Activated T-helper 17 cell treated with anti-CD3 and anti-CD28 coated beads, Interleukin-2, amount 50 U/mL, for 72 hours (primary cell): Measurements from ENCODE around the gene HPCAL1. TPM values are rescaled to one million over a fixed set of nuclear protein-coding genes. Genes with fewer than 3 reads are reported as not detected.

Source experiments
- ATAC-seq: fragments of 150-1000 bp; cut with Tn5 transposase; replicated peaks from 2 replicates; pipeline ENCODE4 v1.10.0; 2021; ENCODE audit warnings: mild to moderate bottlenecking, moderate library complexity
- H3K27ac Mint-ChIP-seq: one replicate; pipeline ENCODE4 v1.8.0; 2022; ENCODE audit warnings: mixed read lengths
- H3K27me3 Mint-ChIP-seq: one replicate; pipeline ENCODE4 v1.8.0; 2022; ENCODE audit warnings: mixed read lengths
- H3K36me3 Mint-ChIP-seq: one replicate; pipeline ENCODE4 v1.8.0; 2022; ENCODE audit warnings: low read depth, mild to moderate bottlenecking, mixed read lengths
- H3K4me1 Mint-ChIP-seq: one replicate; pipeline ENCODE4 v1.8.0; 2022; ENCODE audit warnings: mixed read lengths
- H3K4me3 Mint-ChIP-seq: one replicate; pipeline ENCODE4 v1.8.0; 2022; ENCODE audit warnings: mild to moderate bottlenecking, mixed read lengths
- H3K9me3 Mint-ChIP-seq: one replicate; pipeline ENCODE4 v1.8.0; 2022; ENCODE audit warnings: mixed read lengths
- total RNA-seq, 2 donors: library from RNA; stranded (reverse); gene quantifications; one replicate each; pipeline ENCODE4 v1.2.3, GENCODE V29; 2022

The HPCAL1 gene
- total RNA-seq, 2 donors from 2014 or later = 57.9 to 139 TPM

DNA sequence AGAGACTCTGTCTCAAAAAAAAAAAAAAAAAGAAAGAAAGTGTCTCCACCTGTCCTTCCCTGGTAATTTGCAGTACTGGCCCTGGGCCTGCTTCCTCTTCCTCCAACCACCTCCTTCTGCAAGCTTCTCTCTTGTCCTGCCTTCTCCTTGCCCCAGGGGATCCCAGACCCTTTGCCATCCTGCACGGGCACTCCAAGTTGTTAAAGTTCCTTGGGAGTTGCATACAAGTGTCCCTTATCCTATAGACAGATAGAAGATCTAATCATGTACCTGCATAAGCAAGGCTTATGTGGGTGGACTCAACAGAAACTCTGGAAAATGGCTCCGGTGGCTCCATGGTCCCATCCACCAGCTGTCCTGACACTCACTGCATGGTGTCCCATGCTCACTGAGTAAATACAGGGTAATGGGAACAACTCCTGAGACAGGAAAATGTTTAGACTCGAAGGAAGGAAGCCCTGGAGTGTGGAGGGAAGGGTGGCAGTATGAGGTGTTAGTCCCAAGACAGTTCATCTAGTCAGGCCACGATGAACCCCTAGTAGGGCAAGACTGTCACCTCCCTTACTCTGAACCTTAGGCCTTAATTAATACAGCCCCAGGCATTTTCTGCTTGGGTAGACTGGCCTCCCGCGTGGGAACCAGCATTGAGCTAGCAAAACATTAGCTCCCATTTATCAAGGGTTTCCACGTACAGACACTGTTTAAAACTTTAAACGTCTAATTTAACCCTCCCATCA is 128.3 kb downstream of the HPCAL1 start:
- Mint-ChIP-seq H3K27me3 (peaks cover 6% of the 10 kb centered on the region), H3K27ac (no peak overlapping the region), H3K4me1 (peaks cover 7% of the 10 kb centered on the region), H3K9me3 (no peaks in the 10 kb centered on the region), H3K36me3 (peaks cover 18% of the 10 kb centered on the region), H3K4me3 (peak overlapping the region; percentile 31)
- ATAC-seq = no peak

- Mint-ChIP-seq H3K36me3 (peaks cover 11% of the 10 kb centered on the region), H3K4me3 (peak overlapping the region; percentile 31), H3K4me1 (peaks cover 7% of the 10 kb centered on the region), H3K27ac (peak overlapping the region; percentile 22), H3K9me3 (no peaks in the 10 kb centered on the region), H3K27me3 (peaks cover 6% of the 10 kb centered on the region)
- no peak for ATAC-seq
Observed at GRCh38 chr2:10431797-10432196, 129.1 kb downstream of the HPCAL1 start.

DNA sequence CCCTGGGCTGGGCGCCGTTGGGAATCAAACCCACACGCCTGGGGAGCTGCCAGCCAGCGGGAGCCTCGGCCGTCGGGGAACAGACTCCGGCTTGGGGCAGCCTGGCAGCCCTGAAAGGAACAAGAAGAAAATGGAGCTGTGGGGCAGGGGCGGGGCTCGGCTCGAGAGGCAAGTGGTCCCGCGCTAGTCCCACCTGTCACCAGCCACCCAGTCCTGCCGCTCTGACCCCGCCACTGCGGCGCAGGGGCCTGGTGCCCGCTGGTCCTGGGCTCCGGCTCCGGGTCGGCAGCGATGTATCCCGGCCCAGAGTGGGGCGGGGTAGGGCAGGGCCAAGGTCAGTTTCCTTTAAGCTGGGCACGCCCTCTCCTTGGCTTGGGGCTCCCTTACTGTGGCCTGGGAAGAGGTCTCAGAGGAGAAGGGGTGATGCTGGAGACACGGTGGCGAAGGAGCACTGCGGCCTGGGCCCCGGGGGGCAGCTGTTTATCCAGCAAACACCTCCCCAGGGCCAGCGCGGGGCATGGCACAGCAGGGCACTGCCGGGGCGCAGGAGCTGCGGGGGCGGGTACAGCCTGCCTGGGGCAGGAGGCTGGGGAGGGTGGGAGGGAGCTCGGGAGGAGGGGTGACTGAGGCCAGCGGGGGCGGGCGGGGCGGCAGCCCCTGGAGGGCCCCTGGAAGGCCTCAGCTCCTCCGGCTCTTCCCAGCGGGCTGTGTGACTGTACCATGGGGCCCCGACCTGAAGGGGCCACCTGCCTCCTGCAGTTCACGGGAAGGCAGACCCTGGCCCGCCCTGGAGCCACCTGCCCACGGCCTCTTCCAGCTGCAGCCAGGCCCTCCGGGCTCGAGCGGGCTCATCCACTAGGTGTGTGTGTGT is 129.8 kb downstream of the HPCAL1 start:
- Mint-ChIP-seq H3K27me3 (peaks cover 6% of the 10 kb centered on the region), H3K4me3 (peak overlapping the region; percentile 31), H3K4me1 (peaks cover 7% of the 10 kb centered on the region), H3K9me3 (no peaks in the 10 kb centered on the region), H3K36me3 (peaks cover 4% of the 10 kb centered on the region), H3K27ac (peak overlapping the region; percentile 22)
- ATAC-seq = peak; percentile 77

DNA sequence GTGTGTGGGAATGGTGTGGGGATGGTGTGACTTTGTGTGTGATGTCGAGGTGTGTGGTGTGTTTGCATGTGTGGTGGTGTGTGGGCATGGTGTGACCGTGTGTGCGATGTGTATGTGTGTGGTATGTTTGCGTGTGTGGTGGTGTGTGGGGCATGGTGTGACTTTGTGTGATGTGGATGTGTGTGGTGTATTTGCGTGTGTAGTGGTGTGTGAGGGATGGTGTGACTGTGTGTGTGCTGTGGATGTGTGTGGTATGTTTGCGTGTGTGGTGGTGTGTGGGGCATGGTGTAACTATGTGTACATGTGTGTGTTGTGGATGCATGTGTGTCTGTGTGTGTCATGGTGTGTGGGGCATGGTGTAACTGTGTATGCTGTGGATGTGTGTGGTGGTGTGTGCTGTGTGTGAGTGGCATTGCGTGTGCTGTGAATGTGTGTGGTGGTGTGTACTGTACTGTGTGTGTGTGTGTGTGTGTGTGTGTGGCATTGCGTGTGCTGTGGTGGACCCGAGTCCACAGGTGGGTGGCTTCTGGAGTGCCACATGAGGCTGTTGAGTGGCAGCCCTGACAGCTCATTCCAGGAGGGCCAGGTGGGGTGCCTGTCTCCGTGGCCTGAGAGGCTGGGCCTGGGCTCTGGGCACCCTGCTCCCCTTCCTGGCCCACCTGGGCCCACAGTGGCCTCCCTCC is 130.7 kb downstream of the HPCAL1 start:
- Mint-ChIP-seq H3K4me1 (peaks cover 7% of the 10 kb centered on the region), H3K27me3 (peaks cover 6% of the 10 kb centered on the region), H3K9me3 (no peaks in the 10 kb centered on the region), H3K27ac (peak overlapping the region; percentile 2), H3K36me3 (peaks cover 2% of the 10 kb centered on the region), H3K4me3 (peak overlapping the region; percentile 31)
- ATAC-seq = no peak

GRCh38 chr2:10433947-10434885 is 131.5 kb downstream of the HPCAL1 start:
- no peaks in the 10 kb centered on the region for H3K9me3 Mint-ChIP-seq
- H3K4me1 Mint-ChIP-seq = peaks cover 7% of the 10 kb centered on the region
- H3K27ac Mint-ChIP-seq = no peak overlapping the region
- no peak for ATAC-seq
- peaks cover 6% of the 10 kb centered on the region for H3K27me3 Mint-ChIP-seq
- no peak overlapping the region for H3K4me3 Mint-ChIP-seq
- peaks cover 9% of the 10 kb centered on the region for H3K36me3 Mint-ChIP-seq

DNA sequence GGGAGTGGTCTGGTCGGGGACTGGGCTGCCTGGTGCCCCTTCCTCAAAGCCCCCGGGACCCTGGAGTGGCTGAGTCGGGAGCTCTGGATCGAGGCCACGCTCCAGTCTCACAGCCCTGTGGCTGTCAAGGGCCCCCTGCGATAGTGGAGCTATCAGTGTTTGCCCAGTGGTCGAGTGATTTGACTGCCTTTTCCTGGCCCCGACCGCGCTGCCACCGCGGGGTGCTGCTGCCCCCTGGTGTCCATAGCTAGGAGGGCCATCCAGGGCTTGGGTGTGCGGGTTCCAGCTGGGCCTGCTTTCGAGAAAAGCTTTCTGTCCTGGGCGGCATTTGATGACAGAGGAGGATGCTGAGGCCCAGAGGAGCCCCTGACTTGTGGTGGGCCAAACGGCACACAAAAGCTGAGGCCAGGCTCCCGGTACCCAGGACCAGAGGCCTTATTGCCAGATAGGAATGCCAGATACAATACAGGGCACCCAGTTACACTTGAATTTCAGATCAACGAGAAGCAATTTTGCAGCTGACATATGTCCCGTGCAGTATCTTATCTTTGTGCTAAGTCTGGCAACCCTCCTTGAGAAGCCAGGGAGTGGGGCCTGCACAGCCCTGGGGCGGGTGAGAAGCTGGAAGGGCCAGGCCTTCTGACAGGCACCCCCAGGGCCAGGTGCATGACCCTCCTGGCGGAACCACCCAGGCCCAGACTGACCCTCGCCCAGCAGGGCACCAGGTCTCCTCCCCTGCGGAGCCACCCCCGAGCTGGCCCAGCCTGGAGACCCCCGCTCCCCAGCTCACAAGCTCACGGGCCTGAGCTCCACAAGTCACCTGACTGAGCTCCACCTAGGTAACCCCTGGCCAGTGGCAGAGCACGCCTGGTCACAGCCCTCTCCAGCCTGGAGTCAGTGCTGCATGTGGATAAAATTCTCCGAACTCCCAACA is 132.4 kb downstream of the HPCAL1 start:
- Mint-ChIP-seq H3K36me3 (peaks cover 18% of the 10 kb centered on the region), H3K4me1 (peaks cover 7% of the 10 kb centered on the region), H3K27me3 (peaks cover 6% of the 10 kb centered on the region), H3K9me3 (no peaks in the 10 kb centered on the region), H3K4me3 (no peak overlapping the region), H3K27ac (no peak overlapping the region)
- ATAC-seq = peak; percentile 63

DNA sequence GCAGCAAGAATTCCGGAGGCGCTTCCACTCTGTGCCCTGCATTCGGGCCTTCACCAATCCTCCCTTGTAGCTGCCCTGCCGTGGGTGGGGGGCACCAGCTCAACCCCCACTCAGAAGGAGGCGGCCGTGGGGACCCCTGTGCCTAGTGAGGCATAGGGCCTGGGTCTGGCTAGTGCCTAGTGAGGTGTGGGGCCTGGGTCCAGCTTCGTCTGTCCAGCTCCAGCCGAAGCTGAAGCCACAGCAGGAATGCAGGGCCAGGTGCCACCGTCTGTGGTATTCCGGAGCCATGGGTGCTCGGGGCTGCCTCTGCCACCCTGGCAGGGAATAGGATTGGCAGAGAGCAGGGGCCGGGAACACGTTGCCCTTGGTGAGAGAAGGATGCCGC is 133.1 kb downstream of the HPCAL1 start:
- H3K4me3 Mint-ChIP-seq = no peak overlapping the region
- no peaks in the 10 kb centered on the region for H3K9me3 Mint-ChIP-seq
- peaks cover 25% of the 10 kb centered on the region for H3K36me3 Mint-ChIP-seq
- peaks cover 6% of the 10 kb centered on the region for H3K27me3 Mint-ChIP-seq
- ATAC-seq = no peak
- H3K4me1 Mint-ChIP-seq = peaks cover 7% of the 10 kb centered on the region
- H3K27ac Mint-ChIP-seq = no peak overlapping the region

- H3K4me3 Mint-ChIP-seq = no peak overlapping the region
- ATAC-seq = no peak
- peaks cover 7% of the 10 kb centered on the region for H3K4me1 Mint-ChIP-seq
- H3K27ac Mint-ChIP-seq = no peak overlapping the region
- no peaks in the 10 kb centered on the region for H3K9me3 Mint-ChIP-seq
- peaks cover 33% of the 10 kb centered on the region for H3K36me3 Mint-ChIP-seq
- peaks cover 6% of the 10 kb centered on the region for H3K27me3 Mint-ChIP-seq
Observed at GRCh38 chr2:10436583-10437110, 133.9 kb downstream of the HPCAL1 start.

- H3K4me1 Mint-ChIP-seq = peaks cover 12% of the 10 kb centered on the region
- peaks cover 6% of the 10 kb centered on the region for H3K27me3 Mint-ChIP-seq
- no peak overlapping the region for H3K27ac Mint-ChIP-seq
- H3K9me3 Mint-ChIP-seq = no peaks in the 10 kb centered on the region
- no peak for ATAC-seq
- peaks cover 45% of the 10 kb centered on the region for H3K36me3 Mint-ChIP-seq
- H3K4me3 Mint-ChIP-seq = no peak overlapping the region
Observed at GRCh38 chr2:10437806-10438205, 135.1 kb downstream of the HPCAL1 start.

GRCh38 chr2:10438688-10439087 is 136.0 kb downstream of the HPCAL1 start:
- no peak overlapping the region for H3K27ac Mint-ChIP-seq
- peaks cover 54% of the 10 kb centered on the region for H3K36me3 Mint-ChIP-seq
- no peaks in the 10 kb centered on the region for H3K9me3 Mint-ChIP-seq
- no peaks in the 10 kb centered on the region for H3K27me3 Mint-ChIP-seq
- H3K4me1 Mint-ChIP-seq = peaks cover 14% of the 10 kb centered on the region
- H3K4me3 Mint-ChIP-seq = no peak overlapping the region
- ATAC-seq = no peak

- no peaks in the 10 kb centered on the region for H3K9me3 Mint-ChIP-seq
Observed at GRCh38 chr2:10439185-10439879, 136.6 kb downstream of the HPCAL1 start.

GRCh38 chr2:10439971-10440370 is 137.3 kb downstream of the HPCAL1 start:
- ATAC-seq = no peak
- Mint-ChIP-seq H3K4me1 (peaks cover 26% of the 10 kb centered on the region), H3K27me3 (no peaks in the 10 kb centered on the region), H3K27ac (no peak overlapping the region), H3K4me3 (no peak overlapping the region), H3K9me3 (no peaks in the 10 kb centered on the region), H3K36me3 (peaks cover 67% of the 10 kb centered on the region)

More at GRCh38 chr2:10439185-10439879, 136.6 kb downstream of the HPCAL1 start:
- Mint-ChIP-seq H3K4me3 (no peak overlapping the region), H3K27ac (no peak overlapping the region), H3K36me3 (peaks cover 60% of the 10 kb centered on the region), H3K4me1 (peaks cover 20% of the 10 kb centered on the region), H3K27me3 (no peaks in the 10 kb centered on the region)
- ATAC-seq = no peak
